GM19324 (cell line): ENCODE results near the gene ME1.
"Not testable (repeated sequence)": the region's sequence is repeated elsewhere in the genome, so short reads cannot be mapped to it uniquely, and the experiment has no call there.

Experiments
- ATAC-seq: cut with Tn5 transposase; IDR thresholded peaks from one replicate; pipeline ENCODE4 v1.9.1; 2021; ENCODE audit warnings: mild to moderate bottlenecking, moderate library complexity; ENCODE audit not compliant: unreplicated experiment, low FRiP score

ME1 gene

GRCh38 chr6:83198486-83199172, 232.2 kb downstream of the ME1 start:
- ATAC-seq: no peak

DNA sequence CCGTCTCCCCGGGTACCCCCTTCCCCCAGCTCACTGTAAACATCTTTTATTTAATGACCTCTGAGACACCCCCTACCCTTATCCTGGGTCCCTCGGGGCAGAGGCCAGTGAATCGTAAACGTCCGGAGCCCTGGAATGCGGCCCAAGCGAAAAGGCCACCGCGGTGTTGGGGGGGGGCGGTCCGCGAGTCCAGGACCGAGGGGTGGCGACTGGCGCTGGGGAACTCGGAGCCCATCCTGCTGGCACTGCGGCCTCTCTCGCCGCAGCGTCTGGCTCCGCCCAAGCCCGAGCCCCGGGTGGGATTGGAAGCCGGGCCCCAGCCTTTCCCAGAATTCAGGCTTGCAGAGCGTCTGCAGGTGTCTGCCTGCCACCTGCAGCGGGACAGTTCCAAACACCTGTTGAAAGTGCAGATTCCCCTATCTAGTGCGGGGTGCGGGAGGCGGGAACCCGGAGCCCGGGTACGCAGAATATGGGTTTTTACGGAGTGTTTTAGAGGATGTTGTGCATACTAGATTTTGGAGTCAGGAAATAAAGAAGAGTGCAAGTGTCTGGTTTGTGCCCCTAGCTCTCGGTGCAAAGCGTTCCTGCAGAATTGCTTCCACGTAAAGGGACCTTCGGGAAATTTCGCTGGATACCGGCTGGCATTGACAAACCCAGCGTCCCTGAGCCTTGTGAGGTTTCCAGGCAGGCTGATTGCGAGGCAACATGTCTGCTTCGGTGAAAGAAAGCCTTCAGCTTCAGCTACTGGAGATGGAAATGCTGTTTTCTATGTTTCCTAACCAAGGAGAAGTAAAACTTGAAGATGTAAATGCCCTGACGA, 236.9 kb downstream of the ME1 start:
- peak; percentile 19 for ATAC-seq

GRCh38 chr6:83192871-83193746, 237.7 kb downstream of the ME1 start, which contains the start of the genes PGM3 and RWDD2A:
Gene PGM3, minus strand, starts transcription at chr6:83193265. Its CDS starts 2,253 bp downstream, at chr6:83191012.
Gene RWDD2A, plus strand, starts transcription at chr6:83193357. Its CDS starts 1,095 bp downstream, at chr6:83194452.
- peak; percentile 97 for ATAC-seq

DNA sequence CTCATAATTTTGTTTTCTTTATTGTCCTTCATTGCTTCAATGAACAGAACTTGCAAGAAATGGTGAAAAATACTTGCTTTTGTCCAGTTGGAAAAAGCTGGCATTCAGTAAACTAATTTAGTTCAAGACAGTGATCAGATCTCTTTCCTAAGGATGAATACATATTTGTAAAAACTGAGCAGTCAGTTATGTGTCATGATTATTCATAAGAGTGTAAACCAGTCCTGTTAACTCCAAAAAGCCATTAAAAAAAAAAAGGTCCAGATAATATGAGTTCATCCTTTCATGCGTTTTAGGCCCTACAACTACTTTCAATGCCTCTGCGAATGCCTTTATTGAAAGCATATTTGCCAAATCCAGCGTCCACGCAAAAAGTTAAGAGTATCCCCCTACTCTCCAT, 238.4 kb downstream of the ME1 start:
- no peak for ATAC-seq

- ATAC-seq: not testable (repeated sequence)
These were observed 238.9 kb downstream of the ME1 start for GRCh38 chr6:83191974-83192373.

- no peak for ATAC-seq
These were observed 240.2 kb downstream of the ME1 start for GRCh38 chr6:83190626-83191025.

- ATAC-seq: no peak
These were observed 242.3 kb downstream of the ME1 start for GRCh38 chr6:83188501-83188900.

DNA sequence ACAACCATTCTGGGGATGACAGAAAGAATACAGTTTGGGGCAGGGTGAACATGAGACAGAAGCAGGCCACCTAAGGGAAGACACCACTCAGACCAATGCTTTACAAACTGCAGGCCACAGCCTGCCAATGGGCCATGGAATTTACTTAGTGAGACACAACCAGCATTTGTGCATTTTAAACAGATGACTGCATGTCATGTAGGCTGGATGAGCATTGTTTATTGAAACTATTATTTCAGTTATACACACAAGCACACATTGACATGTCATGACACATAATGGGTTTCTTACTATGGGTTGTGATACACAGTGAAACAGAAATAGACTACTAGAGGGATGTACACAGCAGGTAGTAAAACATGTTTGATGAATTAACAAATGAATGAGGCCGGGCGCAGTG, 245.8 kb downstream of the ME1 start:
- no peak for ATAC-seq

DNA sequence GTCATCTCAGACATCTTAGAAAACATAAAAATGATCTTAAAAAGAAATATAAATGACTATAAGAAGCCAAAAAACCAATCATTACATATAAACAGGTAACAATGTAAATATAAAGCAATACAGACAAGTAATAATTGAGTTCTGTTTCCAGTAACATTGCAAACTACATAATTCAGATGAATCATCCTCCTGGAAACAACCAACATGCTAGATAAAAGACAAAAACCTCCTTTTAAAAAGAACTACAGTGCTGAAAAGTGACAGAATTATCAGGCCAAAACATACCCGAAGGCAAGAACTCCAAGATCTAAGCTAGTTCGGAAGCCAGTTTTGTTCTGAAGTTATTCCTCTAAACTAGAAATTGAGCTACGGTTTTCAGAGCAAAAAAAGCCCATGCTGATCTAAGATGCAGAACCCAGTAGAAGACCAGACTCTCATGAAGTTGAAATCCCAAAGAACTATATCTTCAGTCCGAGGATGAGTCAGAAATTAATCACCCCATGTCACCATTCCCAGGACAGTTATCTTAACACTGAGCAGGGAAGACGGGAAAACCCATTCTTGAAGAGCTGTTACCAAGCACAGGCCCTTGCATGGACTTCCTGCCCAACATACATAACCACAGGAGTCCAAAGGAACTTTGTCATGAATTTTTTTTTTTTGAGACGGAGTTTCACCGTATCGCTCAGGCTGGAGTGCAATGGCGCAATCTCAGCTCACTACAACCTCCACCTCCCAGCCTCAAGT, 247.6 kb downstream of the ME1 start:
- no peak for ATAC-seq

DNA sequence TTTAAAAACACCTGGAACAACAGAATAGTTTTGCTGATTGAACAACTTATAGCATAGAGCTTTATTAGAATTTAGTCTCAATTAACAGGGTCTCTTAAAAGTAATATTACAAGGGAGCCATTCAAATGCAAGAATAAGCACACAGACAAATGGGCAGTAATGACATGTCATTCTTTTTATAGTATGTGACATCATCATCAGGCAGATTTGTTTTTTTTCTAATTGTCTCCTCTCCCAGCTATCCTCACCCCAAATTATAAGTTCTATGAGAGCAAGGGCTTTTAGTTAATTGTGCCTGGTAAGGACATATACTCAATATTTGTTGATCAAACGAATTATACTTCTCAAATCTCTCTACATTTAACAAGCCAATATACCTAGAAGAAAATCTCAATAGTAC, 248.7 kb downstream of the ME1 start:
- ATAC-seq: no peak

- no peak for ATAC-seq
These were observed 250.4 kb downstream of the ME1 start for GRCh38 chr6:83180426-83180950.

GRCh38 chr6:83176246-83176645, 254.6 kb downstream of the ME1 start:
- no peak for ATAC-seq

DNA sequence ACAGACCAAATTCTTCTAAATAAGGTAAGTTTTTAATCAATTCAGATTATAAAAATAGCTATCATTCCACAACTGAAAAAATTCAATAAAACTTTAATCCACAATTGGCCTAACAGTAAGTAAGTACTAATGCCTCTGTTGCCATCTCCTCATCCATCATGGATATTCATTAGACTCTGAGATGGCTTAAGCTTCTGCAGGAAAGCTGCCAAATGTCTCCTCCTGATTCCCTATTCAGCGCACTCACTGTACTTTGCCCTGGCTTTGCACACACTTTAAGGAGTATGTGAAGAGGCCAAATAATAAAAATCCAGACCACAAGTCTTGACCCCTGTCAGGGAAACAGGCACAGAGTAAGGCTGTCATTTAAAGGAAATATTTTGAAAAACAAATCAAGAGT, 261.3 kb downstream of the ME1 start:
- no peak for ATAC-seq

DNA sequence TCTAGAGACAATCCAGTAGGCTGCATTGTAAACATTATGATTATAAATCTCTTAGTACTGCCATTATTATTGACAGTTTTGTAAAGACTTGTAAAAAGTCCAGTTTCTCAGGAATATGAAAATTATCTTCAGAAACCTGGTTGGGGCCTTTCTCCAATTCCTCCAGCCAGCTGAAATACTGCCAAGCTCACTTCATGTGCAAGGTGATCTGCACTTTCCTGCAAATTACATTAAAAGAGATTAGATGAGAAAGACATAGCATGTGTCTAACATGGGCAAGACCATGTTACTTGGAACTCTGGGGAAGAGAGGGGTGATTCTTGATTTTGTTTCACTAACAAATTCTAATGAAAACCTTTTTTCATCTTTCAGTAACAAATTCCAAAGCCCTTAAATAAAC, 261.7 kb downstream of the ME1 start:
- no peak for ATAC-seq

DNA sequence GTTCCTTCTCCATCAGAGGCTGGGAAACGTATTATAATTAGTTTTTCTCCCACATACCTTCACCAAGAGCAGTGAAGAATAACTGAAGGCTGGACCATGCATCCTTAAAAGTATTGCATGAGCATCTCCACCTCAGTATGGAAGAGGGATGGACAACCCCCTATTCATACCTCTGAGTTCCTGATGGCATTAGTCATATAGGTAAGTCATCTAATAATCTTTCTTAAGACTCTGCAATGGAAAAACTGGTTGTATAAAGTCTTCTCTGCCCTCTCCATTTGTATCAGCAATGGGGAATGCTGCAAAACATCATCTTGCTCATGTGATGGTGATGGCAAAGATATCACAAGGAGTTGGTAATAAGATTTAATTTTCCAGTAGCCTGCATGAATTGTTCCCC, 262.3 kb downstream of the ME1 start:
- no peak for ATAC-seq

DNA sequence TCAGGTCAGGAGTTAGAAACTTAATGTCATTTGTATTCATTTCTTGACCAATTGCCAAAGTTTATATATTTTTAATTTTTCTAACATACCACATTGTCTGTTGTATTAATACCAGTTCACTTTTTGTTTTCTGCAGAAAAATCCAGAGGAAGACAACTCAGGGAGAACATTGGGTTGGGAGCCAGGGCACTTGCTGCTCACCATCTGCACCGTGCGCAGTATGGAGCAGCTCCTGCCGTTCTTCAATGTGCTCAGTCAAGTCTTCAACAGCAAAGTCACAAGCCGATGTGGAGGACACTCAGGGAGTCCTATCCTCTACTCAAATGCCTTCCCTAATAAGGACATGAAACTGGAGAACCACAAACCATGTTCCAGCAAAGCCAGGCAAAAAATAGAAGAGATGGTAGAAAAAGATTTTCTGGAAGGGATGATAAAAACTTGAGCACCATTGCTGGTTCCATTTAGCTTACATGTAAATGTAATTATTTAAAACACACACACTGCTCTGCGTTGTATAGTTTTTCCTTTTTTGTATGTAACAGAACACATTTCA, 263.0 kb downstream of the ME1 start:
- ATAC-seq: no peak
